Activated CD8-positive, alpha-beta memory T cell treated with anti-CD3 and anti-CD28 coated beads for 4 hours (primary cell): Measurements from ENCODE around the gene AGK.
A peak's percentile ranks its signal among the peaks of the same experiment; 100 is the strongest.
"Not testable (repeated sequence)": the region's sequence is repeated elsewhere in the genome, so short reads cannot be mapped to it uniquely, and the experiment has no call there.

Source experiments
- DNase-seq, 2 donors: peaks; one replicate each; pipeline ENCODE4 v3.0.0-alpha.2; 2020; ENCODE audit warnings: low read depth in 2 of 2

Gene AGK

DNA sequence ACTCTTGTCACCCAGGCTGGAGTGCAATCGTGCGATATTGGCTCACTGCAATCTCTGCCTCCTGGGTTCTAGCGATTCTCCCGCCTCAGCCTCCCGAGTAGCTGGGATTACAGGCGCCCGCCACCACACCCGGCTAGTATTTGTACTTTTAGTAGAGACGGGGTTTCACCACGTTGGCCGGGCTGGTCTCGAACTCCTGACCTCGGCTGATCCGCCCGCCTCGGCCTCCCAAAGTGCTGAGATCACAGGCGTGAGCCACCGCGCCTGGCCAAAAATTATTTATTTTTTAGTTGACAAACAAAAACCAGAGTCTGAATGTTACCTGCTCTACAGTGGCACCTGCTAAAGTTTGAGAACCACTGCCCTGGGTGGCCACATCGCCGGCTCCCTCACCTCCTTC is 96.5 kb downstream of the AGK start:
- not testable (repeated sequence) for DNase-seq

- no peak for DNase-seq
Measured at GRCh38 chr7:141648276-141649114, 97.3 kb downstream of the AGK start.

DNA sequence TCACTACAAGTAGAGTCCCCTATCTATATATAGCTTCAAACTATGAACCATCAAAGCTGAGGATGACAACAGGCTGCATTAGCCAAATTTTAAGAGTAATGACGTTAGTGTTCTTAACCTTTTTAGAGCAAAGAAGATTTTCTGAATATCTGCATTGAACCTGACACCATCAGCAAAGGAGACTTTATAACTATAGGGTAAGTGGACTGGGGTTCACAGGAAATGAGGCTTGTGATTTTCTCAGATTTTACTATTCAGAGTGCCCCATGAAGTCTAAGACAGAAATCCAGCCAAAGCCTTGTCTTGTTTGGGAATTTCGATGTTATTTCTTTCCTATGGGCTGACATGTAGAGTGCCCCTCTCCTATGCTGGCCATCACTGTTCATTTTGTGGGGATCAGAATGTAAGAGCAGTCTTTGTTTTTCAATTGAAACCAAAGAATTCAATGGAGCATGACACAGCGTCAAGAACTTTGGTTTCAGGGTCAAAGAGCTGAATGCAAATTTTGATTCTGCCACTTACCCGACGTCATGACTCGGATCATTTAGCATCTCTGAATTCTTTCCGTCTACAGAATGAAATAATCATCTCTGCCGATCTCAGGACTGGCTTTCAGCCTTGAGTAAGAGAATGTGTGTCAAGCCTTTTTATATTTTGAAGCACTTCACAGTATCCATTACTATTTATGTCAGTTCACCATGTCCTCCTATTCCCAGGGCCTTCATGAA is 98.1 kb downstream of the AGK start:
- no peak for DNase-seq

GRCh38 chr7:141649865-141650634 is 98.8 kb downstream of the AGK start:
- no peak for DNase-seq

GRCh38 chr7:141651417-141651816 is 100.2 kb downstream of the AGK start:
- no peak for DNase-seq

DNA sequence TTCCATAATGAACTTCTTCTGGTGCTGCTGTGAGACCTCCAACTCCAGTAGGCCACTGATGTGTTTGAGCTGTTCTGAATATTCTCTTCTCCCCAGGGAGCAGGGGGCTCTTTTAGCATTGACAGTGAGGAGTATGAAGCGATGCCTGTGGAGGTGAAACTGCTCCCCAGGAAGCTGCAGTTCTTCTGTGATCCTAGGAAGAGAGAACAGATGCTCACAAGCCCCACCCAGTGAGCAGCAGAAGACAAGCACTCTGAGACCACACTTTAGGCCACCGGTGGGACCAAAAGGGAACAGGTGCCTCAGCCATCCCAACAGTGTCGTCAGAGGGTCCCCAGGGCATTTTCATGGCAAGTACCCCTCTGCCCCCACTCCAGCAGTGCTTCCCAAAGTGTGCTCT is 101.5 kb downstream of the AGK start:
- no peak for DNase-seq

GRCh38 chr7:141654551-141654950 is 103.3 kb downstream of the AGK start:
- DNase-seq, result peak; percentile 10 to 14

DNA sequence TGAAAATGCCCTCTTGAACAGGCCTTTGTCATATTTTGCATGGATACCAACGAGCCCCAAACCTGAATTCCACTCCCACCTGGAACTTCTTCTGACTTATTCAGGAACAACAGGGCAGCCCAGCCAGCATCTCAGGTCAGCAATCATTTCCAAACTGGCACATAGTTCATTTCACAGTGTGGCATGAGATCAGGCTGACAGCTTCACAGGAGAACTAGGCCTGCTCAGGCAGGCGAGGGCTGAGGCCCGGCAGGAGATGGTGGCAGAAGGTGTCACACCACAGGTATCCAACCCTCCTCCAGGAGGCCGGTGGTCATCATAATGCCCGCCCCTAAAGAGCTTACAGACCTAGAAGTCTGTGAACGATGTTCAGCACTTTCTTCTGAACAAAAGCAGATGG is 108.3 kb downstream of the AGK start:
- no peak for DNase-seq

- no peak for DNase-seq
Measured at GRCh38 chr7:141660259-141660658, 109.0 kb downstream of the AGK start.

DNA sequence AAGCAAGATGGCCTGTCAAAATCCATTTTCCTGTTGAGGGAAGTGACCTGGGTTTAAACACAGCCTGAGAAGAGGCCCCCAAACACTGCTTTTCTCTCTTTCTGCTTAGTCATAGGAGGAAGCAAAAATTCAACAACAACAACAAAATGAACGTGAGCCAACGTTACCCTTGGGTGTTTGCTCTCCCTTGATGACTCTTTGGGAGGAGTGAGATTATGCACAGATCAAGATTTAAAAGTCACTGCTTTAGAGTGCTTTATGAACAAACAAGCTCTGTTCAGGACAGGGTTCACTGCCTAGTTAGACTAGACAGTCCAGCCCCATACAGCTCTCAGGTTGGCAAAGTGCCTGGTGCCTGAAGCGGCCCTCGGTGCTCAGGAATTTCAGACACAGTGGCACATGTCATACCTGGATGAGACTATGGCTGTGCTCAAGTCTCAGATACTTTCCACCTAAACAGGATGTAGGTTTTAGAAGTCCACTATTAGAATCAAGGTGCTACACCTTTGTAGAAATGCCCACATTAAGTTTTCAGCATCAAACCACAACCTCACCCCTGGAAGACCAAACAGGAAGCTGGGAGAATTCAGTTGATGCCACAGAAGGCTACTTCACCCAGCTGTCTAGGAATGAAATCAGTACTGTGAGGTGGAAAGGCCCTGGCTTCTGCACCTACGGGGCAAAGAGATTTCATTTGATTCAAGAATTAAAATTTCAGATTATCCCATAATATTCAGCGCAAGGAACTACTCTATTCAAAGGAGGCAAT is 112.1 kb downstream of the AGK start:
- DNase-seq, result no peak

DNA sequence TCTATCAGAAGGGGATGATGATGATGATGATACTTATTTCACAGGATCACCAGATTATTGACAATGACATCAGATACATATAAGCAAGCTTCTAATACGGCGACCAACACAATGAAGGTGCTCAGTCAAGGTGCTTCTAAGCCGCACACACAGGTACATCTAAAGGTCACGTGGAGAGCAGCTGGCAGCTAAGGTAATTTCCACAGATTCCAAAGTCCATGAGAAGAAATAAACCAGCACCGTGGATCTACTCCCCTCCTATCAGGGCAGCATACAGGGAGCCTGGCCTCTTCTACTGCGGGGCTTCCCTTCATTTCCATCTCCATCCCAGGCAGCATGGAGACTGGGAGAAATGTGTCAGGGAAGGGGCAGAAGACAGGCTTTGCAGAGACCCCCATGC is 113.2 kb downstream of the AGK start:
- no peak for DNase-seq

DNA sequence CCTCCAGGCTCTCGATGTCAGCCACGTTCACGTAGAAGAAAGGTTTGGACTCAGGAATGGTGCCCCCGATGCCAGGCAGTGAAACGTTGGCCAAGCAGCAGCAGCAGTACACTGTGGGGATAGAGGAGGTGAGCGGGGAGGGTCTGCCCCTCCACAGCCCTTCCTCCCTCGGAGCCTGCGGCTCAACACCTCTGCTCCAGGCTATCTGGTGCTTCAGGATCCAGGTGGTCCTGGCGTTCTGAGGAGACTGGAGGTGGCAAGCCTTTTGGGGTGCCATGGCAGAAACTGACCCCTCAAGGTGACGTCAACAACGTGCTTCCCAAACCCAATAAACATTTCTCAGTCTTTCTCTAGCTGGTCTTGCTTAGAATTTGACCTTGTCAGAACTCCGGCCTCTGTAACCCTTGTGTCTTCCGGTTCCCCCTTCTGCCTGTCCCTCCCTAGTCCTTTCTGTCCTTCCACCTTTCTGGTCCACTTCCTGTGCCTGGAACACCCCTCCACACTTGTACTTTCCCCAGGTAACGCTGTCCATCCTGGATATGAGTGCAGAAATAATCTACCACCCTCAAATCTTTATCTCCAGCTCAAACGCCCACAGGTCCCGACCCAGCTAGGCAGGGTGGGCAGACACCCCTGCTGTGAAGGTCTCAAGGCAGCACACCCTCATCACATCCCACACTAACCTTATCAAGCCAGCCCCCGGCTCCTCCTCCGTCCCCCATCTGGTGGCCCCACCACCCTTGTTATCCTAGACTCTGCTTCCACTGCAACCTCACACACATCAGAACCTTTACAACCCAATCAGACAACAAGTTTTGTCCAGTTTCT is 114.2 kb downstream of the AGK start:
- DNase-seq, result no peak

DNA sequence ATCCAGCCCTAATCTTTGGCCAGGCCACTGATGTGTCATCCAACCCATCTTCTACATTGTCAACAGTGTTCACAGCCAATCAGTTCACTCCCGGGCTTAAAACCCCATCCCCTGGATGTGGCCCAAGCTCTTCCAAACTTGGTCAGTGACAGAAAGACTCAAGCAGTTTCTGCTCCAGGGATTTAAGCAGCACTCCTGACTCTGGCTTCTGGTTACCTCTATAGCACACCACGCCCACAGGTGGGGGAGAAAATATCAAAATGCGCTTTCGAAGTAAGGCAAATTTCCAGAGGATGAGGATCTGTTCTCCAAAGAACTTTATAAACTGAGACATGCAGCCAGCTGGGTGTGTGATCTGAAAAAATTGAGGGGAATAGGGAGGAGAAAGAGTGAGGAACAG is 114.9 kb downstream of the AGK start:
- DNase-seq, result no peak

DNA sequence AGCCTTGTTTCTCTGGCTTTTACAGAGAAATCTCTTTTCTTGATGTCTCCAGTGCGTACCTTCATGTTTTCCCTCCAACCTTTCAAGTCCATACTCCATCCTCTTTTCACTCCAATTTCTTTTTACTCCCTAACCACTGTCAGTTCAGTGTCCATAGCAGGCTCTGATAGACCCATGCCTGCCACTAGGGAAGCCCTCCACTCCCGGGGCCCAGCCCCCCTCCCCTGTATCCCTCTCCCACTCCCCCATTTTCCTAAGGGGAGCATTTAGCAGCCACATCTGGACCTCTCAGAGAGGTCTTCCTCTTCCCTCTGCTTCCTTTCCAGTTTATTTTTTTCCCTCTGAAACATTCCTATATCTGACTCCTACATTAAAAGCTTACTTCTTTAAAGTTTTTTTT is 117.6 kb downstream of the AGK start:
- no peak for DNase-seq

- no peak for DNase-seq
Measured at GRCh38 chr7:141671705-141672496, 120.7 kb downstream of the AGK start.

- no peak for DNase-seq
Measured at GRCh38 chr7:141673346-141673745, 122.1 kb downstream of the AGK start.

- no peak for DNase-seq
Measured at GRCh38 chr7:141674171-141674671, 123.0 kb downstream of the AGK start.

DNA sequence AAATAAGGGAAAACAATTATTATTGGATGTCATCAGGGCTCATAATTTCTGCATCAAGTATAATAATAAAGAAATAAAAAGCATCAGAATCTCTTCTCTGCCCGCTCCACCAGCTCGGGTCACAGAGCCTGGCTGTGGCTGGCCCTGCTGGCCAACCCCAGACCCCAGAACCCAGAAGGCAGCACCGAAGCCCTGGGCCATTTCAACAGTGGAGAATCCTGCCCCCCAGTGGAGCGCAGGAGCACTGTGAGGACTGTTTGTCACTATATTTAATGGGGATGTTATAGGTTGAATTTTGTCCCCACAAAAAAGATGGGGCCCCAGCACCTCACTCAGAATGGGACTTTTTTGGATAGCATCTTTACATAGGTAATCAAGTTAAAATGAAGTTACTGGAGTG is 123.5 kb downstream of the AGK start:
- DNase-seq, result no peak

- no peak for DNase-seq
Measured at GRCh38 chr7:141675436-141676215, 124.4 kb downstream of the AGK start.
